Gastroesophageal sphincter (tissue), 3 donors: ENCODE results near the gene CBLIF.

Experiments used
- POLR2A ChIP-seq, 2 donors: fragments of 450-650 bp; IDR thresholded peaks; one replicate each; pipeline ENCODE4 v1.6.1; 2017; ENCODE audit warnings: antibody characterized with exemption in 2 of 2, mild to moderate bottlenecking in 2 of 2, moderate library complexity in 1 of 2
- POLR2AphosphoS5 ChIP-seq: sonication (generic); formaldehyde crosslinking; IDR thresholded peaks from one replicate; pipeline ENCODE4 v1.6.1; 2017; ENCODE audit warnings: antibody characterized with exemption
- TF ChIP-seq, protein P1 (sequence below), 4 experiments: fragments of 200-600 bp in 2 of 4; fragments of 450-650 bp in 2 of 4; sonication (generic) in 1 of 4; IDR thresholded peaks; one replicate each; pipeline ENCODE4 v1.5.1; 2017 to 2019; ENCODE audit warnings: antibody characterized with exemption in 4 of 4, mild to moderate bottlenecking in 2 of 4, moderate library complexity in 2 of 4

DNA sequence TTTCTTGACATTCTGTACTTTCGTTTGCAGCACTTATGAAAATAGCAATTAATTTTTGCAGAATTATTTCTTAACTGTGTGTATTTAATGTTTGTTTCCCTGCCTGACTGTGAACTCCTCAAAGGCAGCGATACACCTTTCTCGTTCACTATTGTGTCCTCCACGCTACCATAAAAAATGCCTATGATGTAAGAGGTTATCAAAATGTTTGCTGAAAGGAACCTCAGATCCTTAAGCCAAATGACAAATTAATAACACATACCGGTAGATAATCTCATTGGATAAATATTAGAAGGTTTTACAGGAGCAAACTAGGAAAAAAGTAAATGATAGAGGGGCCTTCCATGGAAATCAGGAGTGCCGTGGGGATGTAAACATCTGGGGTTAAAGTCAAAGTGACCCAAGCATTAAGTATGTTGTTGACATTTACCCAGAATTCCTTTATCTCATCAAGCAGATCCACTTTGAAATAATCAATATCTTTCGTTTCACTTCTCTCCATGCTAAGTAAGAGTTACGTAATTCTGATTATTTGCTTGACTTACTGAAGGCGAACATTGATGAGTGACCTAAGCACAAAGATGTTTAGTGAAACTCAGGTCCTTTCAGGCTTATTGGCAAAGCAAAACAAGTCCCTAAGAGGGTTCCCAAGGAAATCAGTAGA is 30.7 kb upstream of the CBLIF start:
- TF ChIP-seq, protein P1, sequence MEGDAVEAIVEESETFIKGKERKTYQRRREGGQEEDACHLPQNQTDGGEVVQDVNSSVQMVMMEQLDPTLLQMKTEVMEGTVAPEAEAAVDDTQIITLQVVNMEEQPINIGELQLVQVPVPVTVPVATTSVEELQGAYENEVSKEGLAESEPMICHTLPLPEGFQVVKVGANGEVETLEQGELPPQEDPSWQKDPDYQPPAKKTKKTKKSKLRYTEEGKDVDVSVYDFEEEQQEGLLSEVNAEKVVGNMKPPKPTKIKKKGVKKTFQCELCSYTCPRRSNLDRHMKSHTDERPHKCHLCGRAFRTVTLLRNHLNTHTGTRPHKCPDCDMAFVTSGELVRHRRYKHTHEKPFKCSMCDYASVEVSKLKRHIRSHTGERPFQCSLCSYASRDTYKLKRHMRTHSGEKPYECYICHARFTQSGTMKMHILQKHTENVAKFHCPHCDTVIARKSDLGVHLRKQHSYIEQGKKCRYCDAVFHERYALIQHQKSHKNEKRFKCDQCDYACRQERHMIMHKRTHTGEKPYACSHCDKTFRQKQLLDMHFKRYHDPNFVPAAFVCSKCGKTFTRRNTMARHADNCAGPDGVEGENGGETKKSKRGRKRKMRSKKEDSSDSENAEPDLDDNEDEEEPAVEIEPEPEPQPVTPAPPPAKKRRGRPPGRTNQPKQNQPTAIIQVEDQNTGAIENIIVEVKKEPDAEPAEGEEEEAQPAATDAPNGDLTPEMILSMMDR (IDR thresholded peaks at IDR 0.05), result no peak
- no peak for TF ChIP-seq POLR2A (IDR thresholded peaks at IDR 0.05)
- no peak for TF ChIP-seq POLR2AphosphoS5
